NB4 (cell line): ENCODE data around the gene PRR9.

Source experiments
- MAX ChIP-seq: IDR thresholded peaks from 2 replicates; pipeline ENCODE4 v1.6.1; 2011; ENCODE audit warnings: low read depth, low read length
- POLR2A ChIP-seq: IDR thresholded peaks from 2 replicates; pipeline ENCODE4 v1.6.1; 2011; ENCODE audit warnings: mild to moderate bottlenecking; ENCODE audit not compliant: insufficient read length; ENCODE audit errors: extremely low read depth
- TF ChIP-seq, protein P1 (sequence below): IDR thresholded peaks from one replicate; pipeline ENCODE4 v1.5.1; 2012; ENCODE audit warnings: low read depth, low read length

DNA sequence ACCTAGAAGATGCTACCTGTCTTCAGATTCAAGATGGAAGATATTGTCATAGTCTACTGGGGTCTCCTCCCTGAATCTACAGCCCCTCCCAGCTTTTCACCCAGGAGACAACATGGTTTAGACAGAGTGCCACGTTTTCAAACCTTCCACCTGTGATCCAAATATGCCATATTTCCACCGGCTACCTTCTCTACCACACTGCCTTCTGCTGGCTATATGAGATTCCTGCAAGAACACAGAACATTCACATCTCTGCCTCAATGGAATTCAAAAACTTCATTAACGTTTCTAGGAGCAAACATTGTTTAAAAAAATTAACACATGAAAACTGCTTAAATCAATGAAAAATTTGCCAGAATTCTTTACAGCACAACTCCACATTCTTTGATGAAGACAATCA is 27.0 kb upstream of the PRR9 start:
- TF ChIP-seq, protein P1, sequence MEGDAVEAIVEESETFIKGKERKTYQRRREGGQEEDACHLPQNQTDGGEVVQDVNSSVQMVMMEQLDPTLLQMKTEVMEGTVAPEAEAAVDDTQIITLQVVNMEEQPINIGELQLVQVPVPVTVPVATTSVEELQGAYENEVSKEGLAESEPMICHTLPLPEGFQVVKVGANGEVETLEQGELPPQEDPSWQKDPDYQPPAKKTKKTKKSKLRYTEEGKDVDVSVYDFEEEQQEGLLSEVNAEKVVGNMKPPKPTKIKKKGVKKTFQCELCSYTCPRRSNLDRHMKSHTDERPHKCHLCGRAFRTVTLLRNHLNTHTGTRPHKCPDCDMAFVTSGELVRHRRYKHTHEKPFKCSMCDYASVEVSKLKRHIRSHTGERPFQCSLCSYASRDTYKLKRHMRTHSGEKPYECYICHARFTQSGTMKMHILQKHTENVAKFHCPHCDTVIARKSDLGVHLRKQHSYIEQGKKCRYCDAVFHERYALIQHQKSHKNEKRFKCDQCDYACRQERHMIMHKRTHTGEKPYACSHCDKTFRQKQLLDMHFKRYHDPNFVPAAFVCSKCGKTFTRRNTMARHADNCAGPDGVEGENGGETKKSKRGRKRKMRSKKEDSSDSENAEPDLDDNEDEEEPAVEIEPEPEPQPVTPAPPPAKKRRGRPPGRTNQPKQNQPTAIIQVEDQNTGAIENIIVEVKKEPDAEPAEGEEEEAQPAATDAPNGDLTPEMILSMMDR = peak; percentile 22
- TF ChIP-seq POLR2A (no peak), MAX (no peak)
